ENCODE measurements around the gene ZNF564.
"Not testable (repeated sequence)": the region's sequence is repeated elsewhere in the genome, so short reads cannot be mapped to it uniquely, and the experiment has no call there.

The ZNF564 gene

GRCh38 chr19:12496480-12496879 lies 54.8 kb downstream of the ZNF564 start:
- DNase-seq: no peak

GRCh38 chr19:12495002-12495802 lies 56.1 kb downstream of the ZNF564 start:
- peak; percentile 95 for DNase-seq

GRCh38 chr19:12494260-12494860 lies 56.9 kb downstream of the ZNF564 start:
- DNase-seq: no peak

- DNase-seq: not testable (repeated sequence)
Observed at GRCh38 chr19:12486265-12486783, 65.0 kb downstream of the ZNF564 start.

- no peak for DNase-seq
Observed at GRCh38 chr19:12485571-12485970, 65.7 kb downstream of the ZNF564 start.

GRCh38 chr19:12485052-12485416 lies 66.2 kb downstream of the ZNF564 start:
- no peak for DNase-seq

GRCh38 chr19:12484371-12485051 lies 66.8 kb downstream of the ZNF564 start, which contains the start of gene ZNF709:
TSS of gene ZNF709 (minus strand) at chr19:12484816. CDS start at chr19:12484657, 159 bp downstream.
- DNase-seq: peak; percentile 91

- DNase-seq: no peak
Observed at GRCh38 chr19:12484011-12484370, 67.3 kb downstream of the ZNF564 start.

GRCh38 chr19:12482509-12482886 lies 68.8 kb downstream of the ZNF564 start:
- no peak for DNase-seq

GRCh38 chr19:12481781-12482508 lies 69.3 kb downstream of the ZNF564 start:
- no peak for DNase-seq

GRCh38 chr19:12478234-12478941 lies 72.9 kb downstream of the ZNF564 start:
- no peak for DNase-seq
